ENCODE data around the gene DOCK2.

DNA sequence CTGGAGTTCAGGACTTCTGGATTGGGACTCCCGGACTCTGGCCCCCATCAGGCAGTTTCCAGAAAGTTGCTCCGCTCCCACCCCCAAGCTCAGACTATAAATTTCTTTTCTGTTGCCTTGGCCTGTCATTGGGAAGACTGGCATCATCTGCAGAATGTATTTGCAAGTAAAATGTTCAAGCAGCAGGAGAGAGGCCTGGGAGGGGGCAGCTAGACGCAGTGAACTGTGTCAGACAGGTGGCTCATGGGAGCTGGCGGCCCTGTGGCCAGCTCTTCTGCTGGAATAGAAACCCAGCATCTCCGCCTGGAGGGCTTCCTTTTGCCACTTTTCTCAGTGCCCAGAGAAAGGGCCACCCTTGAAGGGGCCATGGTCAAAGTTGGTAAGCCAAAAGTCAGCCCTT, 327.2 kb downstream of the DOCK2 start:
- no peak for TF ChIP-seq POLR2AphosphoS5 (IDR thresholded peaks at IDR 0.05; ENCODE audit: low read depth, low read length)
- TF ChIP-seq, protein P1, sequence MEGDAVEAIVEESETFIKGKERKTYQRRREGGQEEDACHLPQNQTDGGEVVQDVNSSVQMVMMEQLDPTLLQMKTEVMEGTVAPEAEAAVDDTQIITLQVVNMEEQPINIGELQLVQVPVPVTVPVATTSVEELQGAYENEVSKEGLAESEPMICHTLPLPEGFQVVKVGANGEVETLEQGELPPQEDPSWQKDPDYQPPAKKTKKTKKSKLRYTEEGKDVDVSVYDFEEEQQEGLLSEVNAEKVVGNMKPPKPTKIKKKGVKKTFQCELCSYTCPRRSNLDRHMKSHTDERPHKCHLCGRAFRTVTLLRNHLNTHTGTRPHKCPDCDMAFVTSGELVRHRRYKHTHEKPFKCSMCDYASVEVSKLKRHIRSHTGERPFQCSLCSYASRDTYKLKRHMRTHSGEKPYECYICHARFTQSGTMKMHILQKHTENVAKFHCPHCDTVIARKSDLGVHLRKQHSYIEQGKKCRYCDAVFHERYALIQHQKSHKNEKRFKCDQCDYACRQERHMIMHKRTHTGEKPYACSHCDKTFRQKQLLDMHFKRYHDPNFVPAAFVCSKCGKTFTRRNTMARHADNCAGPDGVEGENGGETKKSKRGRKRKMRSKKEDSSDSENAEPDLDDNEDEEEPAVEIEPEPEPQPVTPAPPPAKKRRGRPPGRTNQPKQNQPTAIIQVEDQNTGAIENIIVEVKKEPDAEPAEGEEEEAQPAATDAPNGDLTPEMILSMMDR (IDR thresholded peaks at IDR 0.05): no peak
- TF ChIP-seq, protein P2, sequence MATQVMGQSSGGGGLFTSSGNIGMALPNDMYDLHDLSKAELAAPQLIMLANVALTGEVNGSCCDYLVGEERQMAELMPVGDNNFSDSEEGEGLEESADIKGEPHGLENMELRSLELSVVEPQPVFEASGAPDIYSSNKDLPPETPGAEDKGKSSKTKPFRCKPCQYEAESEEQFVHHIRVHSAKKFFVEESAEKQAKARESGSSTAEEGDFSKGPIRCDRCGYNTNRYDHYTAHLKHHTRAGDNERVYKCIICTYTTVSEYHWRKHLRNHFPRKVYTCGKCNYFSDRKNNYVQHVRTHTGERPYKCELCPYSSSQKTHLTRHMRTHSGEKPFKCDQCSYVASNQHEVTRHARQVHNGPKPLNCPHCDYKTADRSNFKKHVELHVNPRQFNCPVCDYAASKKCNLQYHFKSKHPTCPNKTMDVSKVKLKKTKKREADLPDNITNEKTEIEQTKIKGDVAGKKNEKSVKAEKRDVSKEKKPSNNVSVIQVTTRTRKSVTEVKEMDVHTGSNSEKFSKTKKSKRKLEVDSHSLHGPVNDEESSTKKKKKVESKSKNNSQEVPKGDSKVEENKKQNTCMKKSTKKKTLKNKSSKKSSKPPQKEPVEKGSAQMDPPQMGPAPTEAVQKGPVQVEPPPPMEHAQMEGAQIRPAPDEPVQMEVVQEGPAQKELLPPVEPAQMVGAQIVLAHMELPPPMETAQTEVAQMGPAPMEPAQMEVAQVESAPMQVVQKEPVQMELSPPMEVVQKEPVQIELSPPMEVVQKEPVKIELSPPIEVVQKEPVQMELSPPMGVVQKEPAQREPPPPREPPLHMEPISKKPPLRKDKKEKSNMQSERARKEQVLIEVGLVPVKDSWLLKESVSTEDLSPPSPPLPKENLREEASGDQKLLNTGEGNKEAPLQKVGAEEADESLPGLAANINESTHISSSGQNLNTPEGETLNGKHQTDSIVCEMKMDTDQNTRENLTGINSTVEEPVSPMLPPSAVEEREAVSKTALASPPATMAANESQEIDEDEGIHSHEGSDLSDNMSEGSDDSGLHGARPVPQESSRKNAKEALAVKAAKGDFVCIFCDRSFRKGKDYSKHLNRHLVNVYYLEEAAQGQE (IDR thresholded peaks at IDR 0.05; ENCODE audit: insufficient read depth in 1 of 2, low read depth in 2 of 2, low read length in 1 of 2): no peak
